Right ventricle myocardium inferior (tissue), 1 donor: ENCODE results near the gene MINK1. TPM values are rescaled to one million over a fixed set of nuclear protein-coding genes. Genes with fewer than 3 reads are reported as not detected.

Source experiments
- ATAC-seq: fragments of 200-7000 bp; cut with Tn5 transposase; one replicate; pipeline ENCODE4 v1.9.1; 2020; ENCODE audit warnings: mild to moderate bottlenecking, moderate library complexity
- DNase-seq: peaks from one replicate; pipeline ENCODE4 v3.0.0; 2021; ENCODE audit errors: missing footprints
- intact Hi-C: fragments of 100-400 bp; cut with DNase I; formaldehyde crosslinking; loops from one replicate; pipeline ENCODE4 v1.11.0; 2022
- long read RNA-seq: library from polyadenylated mRNA; unstranded; transcript quantifications from one replicate; pipeline ENCODE4 v2.0.0, GENCODE V29; 2021
- total RNA-seq: library from RNA; stranded (reverse); fragmentation: NEBNext Ultra II Directional; extraction: Animal tissue kit (Norgen Biotek cat#: 25700); gene quantifications from one replicate; pipeline ENCODE4 v1.2.1, GENCODE V29; 2021
- donor health status: DM: no; HTN: yes; CAD: no; lungs with severe emphysema.

The MINK1 gene
- total RNA-seq, result 50.7 TPM
- long read RNA-seq, partial matches to known transcripts, result 14 of 30 reads
- long read RNA-seq, other reads (novel, unspliced or antisense), result 16 of 30 reads

DNA sequence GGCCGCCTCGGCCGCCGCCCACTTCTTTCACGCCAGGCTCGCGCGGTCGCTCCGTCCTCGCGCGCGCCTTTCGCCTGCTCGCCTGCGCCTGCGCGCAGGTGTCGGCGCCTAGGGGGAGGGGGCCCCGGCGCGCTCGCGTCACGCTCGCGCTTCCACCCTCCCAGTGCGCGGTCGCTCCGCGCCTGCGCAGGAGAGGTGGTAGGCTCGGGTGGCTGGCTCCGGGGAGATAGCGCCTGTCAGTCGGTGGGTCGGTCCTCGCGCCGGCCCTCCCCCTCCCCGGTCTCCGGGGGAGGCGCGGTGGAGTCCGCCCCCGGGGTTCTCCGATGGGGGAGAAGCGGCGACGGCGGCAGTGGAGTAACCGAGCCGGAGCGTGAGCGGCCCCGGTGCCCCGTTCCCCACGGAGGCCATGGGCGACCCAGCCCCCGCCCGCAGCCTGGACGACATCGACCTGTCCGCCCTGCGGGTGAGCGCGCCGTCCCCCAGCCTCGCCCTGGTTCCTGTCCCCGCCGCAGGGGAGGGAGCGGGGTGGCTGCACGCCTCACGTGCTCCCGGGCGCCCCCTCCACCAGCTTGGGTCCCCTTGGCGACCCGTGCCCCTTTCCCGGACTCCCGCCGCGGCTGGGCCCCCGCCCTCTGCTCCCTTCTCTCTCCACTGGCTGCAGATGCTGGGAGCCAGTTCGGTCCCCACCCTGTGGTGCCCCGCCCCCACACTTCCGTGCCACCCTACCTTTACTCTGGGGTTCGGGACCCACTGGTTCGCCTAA, at the start of gene MINK1:
Gene MINK1, plus strand, starts transcription at position 163 of the 763 bp plus-strand sequence. Its CDS starts 244 bp downstream, at position 407.
- intact Hi-C loops, result loop anchor here (10.0 kb wide), 1 partner anchor 51 kb away; no protein-coding TSS in a partner anchor
- ATAC-seq, result peak; percentile 97
- DNase-seq, result peak; percentile 95

DNA sequence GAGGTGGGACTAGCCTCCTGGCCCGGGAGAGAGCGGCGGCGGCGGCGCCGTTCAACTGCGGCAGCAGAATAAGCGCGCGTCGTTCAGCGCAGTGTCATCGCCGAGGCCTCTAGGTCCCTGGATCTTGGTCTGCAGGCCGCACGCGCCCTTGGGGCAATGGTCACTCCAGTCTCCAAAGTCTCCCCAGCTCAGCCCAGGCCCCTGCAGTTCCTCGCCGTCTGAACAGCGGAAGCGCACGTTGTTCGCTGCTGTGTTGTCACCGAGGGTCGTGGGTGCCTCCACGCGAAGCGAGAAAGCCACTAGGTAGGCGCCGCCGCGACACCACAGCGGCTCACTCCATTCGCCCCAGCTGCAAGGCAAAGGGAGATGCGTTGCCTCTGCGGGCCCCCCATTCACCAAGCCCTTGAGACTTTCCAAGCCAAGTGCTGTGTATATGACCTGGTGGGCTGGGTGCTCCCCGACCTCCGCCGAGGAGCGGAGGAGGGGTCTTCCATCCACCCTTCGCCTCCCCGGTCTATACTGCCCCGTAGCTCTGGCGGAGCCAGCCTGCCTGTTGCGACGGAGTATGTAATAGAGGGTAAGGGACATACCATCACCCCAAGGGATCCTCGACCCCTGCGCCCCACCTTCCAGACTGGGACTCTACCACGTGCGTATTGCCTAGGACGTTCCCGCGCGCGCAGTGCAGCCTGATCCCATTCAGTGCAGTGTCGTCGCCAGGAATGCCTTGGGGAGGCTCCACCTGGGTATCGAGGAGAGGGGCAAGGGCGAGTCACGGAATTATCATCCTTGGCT, 47.6 kb upstream of the MINK1 start:
- ATAC-seq, result no peak
- intact Hi-C loops, result loop anchor here (2.0 to 5.0 kb wide), 3 partner anchors 52 to 103 kb away; partner anchors contain the start of gene MED11
- DNase-seq, result no peak

DNA sequence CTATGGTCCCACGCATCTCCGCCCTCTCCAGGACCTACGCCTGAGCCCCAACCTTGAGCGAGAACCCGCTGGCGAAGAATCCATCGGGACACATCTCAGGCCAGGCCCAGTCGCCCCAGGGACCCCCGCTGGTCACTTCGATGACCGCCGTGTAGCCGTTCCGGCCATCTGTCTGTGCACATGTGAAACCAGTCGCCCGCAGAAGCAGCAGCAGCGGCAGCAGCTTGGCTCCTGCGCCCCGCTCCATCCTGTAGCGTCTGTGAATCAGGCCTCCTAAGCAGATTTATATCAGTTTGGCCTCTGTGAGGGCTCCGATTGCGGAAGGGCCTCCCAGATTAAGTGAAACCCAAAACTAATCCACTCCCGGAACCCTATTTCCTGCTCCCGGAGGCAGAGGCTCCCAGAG, 47.0 kb upstream of the MINK1 start, which contains the start of gene VMO1:
Gene VMO1, minus strand, starts transcription at position 259 of the 406 bp plus-strand sequence. Its CDS starts 12 bp downstream, at position 247.
- intact Hi-C loops, result loop anchor here (2.0 to 5.0 kb wide), 3 partner anchors 51 to 103 kb away; partner anchors contain the start of gene MED11
- DNase-seq (no peak), ATAC-seq (no peak)

DNA sequence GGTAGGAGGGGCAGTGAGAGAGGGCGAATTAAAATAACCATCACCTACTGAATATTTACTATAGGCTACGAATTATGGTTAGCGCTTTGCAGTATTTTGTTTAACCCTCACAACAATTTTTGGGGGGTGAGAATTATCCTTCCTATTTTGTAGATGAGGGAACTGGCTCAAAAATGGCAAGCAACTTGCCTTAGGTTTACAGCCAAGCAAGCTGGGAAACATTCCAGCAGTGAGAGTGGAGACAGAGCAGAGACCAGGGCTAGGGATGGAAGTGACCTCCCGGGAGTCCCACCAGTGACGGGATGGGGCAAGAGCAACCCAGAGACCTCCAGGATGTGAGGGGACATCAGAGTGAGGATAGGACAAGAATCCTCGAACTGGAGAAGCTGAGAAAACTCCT, 46.6 kb upstream of the MINK1 start:
- intact Hi-C loops, result loop anchor here (2.0 to 5.0 kb wide), 3 partner anchors 51 to 102 kb away; partner anchors contain the start of gene MED11
- DNase-seq (no peak), ATAC-seq (no peak)

DNA sequence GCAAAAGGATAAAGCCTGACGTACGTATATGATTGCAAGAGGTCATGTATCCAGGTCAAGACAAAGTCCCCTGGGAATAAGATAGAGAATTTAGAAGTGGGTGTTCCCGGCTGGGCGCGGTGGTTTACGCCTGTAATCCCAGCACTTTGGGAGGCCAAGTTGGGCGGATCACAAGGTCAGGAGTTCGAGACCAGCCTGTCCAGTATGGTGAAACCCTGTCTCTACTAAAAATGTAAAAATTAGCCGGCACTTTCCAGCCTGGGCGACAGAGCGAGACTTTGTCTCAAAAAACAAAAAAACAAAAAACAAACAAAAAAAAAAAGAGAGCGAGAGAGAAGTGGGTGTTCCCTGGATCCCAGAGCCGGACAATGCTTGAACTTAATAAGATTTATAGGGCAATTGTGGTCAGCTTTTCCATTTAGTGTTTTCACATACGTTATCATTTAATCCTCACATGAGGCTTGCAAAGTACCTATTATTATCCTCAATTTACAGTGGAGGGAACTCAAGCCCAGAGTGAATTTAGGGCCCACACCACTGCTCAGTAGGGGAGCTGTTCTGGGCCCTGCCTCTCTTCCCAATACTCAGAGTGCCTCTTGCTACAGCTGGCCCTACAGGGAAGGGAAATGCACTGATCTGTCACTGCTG, 44.9 kb upstream of the MINK1 start:
- intact Hi-C loops, result loop anchor here (5.0 kb wide), 2 partner anchors 49 to 56 kb away; partner anchors contain the start of gene MED11
- no peak for DNase-seq
- ATAC-seq, result no peak

DNA sequence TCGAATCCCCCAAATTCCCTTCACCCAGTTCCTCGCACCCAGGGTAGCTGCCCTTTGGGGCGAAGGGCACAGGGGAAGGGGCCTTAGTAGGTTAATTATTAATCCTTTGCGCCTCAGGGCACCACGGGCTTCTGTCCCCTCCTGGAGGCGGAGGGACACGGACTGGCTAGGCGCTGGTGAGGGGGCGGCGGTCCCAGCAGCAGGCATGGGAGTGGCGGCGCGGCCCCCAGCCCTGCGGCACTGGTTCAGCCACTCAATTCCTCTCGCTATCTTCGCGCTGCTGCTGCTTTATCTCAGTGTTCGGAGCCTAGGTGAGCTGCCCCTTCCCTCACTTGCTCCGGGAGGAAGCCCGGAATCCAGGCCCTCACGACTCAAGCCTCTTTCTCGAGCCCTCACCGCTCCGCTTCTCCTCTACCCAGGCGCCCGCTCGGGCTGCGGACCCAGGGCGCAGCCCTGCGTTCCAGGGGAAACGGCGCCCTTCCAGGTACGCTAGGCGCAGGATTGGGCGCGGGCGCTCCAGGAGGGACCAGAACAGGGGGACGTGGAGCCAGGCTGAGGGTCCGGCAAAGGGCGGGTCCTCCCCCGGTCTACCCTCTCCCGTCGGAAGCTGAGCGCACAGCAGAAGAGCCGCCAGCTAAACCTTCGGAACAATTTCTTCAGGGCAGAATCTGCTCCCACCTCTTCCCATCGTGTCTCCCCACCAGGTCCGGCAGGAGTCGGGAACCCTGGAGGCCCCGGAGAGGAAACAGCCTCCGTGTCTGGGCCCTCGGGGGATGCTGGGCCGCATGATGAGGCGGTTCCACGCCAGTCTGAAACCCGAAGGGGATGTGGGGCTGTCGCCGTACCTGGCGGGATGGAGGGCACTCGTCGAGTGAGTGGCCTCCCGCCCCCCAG, 44.1 kb upstream of the MINK1 start, which contains the start of gene GLTPD2:
Gene GLTPD2, plus strand, starts transcription at position 158 of the 894 bp plus-strand sequence. Its CDS starts 48 bp downstream, at position 206.
- intact Hi-C loops, result loop anchor here (5.0 kb wide), 2 partner anchors 48 to 57 kb away; partner anchors contain the start of gene MED11
- ATAC-seq (no peak), DNase-seq (no peak)

DNA sequence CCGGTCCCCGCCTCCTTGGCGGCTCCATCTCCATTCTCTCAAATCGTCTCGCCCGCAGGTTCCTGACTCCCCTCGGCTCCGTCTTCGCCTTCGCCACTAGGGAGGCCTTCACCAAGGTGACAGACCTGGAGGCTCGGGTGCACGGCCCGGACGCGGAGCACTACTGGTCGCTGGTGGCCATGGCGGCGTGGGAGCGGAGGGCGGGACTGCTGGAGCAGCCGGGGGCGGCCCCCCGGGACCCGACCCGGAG, 43.5 kb upstream of the MINK1 start:
- intact Hi-C loops, result loop anchor here (5.0 kb wide), 2 partner anchors 48 to 57 kb away; partner anchors contain the start of gene MED11
- no peak for ATAC-seq
- no peak for DNase-seq

DNA sequence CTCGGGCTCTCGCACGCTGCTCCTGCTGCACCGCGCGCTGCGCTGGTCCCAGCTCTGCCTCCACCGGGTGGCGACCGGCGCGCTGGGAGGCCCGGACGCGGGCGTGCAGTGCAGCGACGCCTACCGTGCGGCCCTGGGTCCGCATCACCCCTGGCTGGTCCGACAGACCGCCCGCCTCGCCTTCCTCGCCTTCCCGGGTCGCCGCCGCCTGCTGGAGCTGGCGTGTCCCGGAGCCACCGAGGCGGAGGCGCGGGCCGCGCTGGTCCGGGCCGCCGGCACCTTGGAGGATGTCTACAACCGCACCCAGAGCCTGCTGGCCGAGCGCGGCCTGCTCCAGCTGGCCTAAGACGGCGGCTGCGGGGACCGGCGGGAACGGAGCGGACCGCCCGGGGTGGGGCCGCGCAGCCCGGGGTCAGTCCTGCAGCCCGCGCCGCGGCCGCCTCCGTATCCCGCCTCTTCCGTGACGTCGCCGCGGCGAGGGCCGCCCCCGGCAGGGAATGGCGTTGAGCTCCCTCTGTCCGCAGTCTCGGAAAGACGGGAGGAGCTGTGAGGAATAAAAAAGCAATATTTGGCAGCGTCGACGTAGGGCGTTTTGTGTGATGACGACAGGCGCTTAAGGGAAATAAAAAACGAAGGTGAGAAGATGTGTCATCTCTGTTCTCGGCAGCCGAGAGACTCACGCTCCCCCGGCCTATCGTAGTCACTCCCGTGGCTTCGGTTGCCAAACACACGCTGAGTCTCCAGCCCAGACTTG, 43.0 kb upstream of the MINK1 start:
- ATAC-seq, result peak; percentile 95
- intact Hi-C loops, result loop anchor here (5.0 kb wide), 2 partner anchors 47 to 58 kb away; partner anchors contain the start of gene MED11
- DNase-seq, result peak; percentile 94

DNA sequence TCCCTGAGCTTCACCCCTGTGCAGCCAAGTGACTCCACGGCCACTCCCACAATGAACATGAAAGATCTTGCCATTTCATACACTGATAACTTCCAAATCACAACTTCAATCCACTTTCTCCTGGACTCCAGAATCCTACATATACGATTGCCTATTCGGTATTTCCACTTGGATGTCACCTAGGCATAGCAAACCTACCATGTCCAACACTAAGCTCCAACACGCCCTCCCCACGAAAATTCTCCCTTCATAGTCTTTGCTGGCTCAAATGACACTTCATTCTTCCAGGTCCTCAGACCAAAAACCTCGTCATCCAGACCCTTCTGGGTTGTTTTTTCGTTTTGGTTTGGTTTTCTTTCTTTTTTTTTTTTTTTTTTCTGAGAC, 42.4 kb upstream of the MINK1 start:
- intact Hi-C loops, result no loop called here
- ATAC-seq, result no peak
- no peak for DNase-seq

DNA sequence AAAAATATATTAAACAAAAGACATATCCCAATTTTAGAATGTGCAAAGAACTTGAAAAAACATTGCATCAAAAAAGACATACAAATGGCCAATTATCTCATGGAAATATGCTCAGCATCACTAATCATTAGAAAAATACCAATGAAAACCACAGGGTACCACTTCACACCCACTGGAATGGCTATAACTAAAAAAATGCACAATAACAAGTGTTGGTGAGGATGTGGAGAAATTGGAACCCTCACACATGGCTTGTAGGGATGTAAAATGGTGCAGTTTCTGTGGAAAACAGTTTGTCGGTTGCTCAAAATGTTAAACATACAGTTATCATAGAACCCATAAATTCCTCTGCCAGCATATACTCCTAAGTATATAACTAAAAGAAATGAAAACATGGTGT, 38.0 kb upstream of the MINK1 start:
- DNase-seq (no peak), ATAC-seq (no peak)
- intact Hi-C loops, result no loop called here

DNA sequence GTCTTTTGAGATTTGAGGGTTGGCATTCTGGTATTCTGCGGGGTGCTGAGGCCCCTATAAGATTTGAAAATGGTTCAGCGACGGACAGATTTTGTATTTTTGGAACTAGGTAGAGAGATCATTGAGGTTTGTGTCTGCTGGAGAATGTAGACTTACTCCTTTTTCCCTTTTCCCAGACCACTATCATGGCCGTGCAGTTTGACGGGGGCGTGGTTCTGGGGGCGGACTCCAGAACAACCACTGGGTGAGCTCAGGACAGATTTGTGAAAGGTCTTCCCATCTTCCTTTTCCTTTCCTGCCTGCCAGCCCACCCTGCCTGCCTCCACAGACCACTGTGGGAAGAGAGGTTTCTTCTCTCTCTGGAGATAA, 36.6 kb upstream of the MINK1 start:
- intact Hi-C loops, result no loop called here
- ATAC-seq, result no peak
- no peak for DNase-seq

DNA sequence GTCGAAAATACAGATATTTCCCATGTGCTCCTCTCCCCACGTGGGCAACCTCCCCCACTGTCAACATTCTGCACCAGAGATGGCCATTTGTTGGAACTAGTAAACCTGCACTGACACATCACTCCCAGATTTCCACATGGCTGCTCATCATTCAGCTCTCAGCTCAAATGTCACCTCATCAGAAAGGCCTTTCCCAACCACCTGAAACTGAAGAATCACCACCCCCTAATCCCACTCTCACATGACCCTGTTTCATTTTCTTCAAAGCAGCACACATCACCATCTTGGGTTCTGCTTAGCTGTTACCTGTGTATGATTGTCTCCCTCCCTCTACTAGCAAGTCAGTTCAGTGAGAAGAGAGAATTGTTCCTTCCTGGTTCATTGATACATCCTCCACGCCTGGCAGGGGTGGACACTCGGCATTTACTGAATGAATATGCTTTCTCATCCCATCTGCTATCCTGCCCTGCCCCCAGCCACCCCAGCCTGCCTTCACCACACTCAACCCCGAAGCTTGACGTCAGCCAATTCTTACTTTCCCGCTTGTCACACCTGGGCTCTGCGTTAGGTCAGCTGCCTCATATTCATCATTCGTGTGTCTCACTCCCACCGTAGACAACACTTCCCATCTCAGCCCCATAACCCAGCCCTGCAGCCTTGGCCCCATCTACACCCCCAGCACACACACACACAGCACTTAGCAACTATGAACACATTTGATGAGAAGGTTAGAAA, 32.5 kb upstream of the MINK1 start:
- intact Hi-C loops, result no loop called here
- no peak for ATAC-seq
- DNase-seq, result no peak

DNA sequence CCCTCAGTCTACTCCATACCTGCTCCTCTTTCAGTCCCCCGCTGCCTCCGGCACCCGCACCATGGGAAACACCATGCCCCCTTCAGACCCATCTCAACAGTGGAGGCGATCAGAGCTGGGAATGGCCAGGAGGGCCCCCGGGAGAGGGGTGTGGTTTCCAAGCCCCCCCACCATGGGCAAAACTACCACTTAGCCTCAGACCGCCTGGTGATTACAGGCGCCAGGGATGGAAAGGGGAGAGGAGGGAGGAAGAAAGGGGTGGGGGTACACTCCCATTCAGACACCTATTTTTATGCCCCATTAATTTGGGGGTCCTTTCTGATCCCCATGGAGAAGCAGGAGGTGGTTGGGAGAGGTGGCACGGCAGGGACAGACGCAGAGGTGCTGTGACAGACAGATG, 30.9 kb upstream of the MINK1 start, which contains the start of gene C17orf114:
Gene C17orf114, minus strand, starts transcription at position 101 of the 400 bp plus-strand sequence.
- ATAC-seq (no peak), DNase-seq (no peak)
- intact Hi-C loops, result no loop called here

DNA sequence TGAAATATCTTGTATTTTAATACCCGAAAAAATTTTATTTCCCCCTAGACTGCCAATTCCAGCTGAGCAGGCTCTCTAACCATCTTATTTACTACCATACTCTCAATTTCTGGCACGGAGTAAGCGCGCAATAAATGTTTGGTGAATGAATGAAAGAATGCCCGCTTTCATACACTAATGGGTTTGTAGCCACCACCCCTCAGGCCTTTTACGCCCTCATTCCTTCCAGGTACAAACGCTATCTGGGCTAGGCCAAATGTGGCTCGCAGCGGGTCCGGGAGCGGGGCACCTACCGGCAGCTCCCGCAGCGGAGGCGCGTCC, 26.7 kb upstream of the MINK1 start:
- no peak for ATAC-seq
- intact Hi-C loops, result loop anchor here (5.0 kb wide), 1 partner anchor 76 kb away; no protein-coding TSS in a partner anchor
- DNase-seq, result no peak

DNA sequence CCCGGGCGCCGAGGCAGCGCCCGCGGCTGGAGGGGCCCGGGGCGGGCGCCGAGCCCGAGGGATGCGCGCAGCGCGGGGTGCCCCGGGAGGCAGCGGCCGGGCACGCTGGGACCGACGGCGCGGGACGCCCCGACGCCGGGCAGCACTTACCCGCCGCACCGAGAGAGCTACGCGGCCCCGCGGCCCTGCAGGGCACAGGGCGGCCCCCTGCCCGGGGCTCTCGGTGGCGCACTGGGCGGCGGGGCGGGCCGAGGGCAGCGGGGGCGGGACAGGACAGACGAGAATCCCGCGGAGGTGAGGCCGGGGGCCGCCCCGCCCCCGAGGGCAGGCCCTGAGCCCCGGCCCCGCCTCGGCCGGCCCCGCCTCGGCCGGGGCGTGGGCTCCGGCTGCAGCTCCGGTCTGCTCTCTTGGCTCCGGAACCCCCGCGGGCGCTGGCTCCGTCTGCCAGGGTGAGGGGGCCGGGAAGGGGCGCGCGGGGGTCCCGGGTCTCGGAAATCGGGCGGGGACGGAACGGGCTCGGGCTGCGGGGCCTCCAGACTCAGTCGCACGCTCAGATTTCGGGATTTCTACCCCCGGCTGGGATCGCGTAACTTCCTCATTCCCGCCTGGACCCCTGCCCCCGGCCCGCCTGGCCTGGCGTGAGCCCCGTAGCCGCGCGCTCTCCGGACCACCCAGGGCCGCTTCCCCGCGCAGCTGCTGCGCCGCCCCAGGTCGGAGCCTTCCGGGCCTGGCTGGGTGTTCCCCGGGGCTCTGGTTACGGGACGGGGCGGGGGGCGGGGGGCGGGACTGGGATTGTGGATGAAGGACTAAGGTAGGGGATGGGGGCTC, 26.1 kb upstream of the MINK1 start, which contains the start of gene PLD2:
Gene PLD2, plus strand, starts transcription at position 376 of the 828 bp plus-strand sequence. CDS start 621 bp downstream, outside the sequence.
- intact Hi-C loops, result loop anchor here (5.0 kb wide), 1 partner anchor 75 kb away; no protein-coding TSS in a partner anchor
- peak; percentile 95 for DNase-seq
- peak; percentile 99 for ATAC-seq
